ENCODE results near the gene SPTBN1. TPM values are rescaled to one million over a fixed set of nuclear protein-coding genes. Genes with fewer than 3 reads are reported as not detected.

Gene SPTBN1
- total RNA-seq, 1 donor from 2014 or later = 391 TPM

DNA sequence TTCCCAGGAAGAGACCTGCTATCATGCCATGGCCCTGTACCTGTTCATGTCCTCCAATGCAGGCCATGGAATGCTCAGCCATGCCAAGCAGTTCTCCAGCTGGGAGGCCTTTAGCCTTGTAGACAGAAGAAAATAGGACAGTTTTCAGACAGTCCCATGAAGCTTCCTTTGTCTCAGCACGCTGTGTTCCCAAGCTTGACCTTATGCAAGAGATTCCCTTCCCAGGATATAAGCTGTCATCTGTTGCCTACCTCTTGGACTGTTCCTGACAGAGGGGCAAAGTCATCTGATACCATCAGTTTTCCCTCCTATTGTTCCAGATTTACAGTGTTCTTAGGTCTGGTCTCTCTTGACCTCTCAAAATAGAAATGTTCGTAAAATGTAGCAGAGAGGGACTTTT lies 170.8 kb downstream of the SPTBN1 start:
- ATAC-seq (ENCODE audit: poor library complexity) = no peak
- DNase-seq = no peak
- intact Hi-C loops (cut with DNase I) = no loop called here

DNA sequence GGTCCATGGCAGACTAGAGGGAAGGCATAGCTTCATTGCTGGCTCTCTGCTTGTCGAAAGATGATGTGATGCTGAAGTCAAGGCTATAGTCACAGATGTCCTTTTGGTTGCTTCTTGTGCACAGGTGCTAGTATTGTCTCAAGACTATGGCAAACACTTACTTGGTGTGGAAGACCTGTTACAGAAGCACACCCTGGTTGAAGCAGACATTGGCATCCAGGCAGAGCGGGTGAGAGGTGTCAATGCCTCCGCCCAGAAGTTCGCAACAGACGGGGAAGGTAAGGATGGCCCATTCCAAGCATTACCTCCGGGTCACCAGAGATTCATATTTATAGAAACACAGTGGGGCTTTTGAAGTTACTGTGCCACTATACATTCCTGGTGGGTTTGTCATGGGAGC lies 171.8 kb downstream of the SPTBN1 start:
- intact Hi-C loops (cut with DNase I) = no loop called here
- ATAC-seq (ENCODE audit: poor library complexity) (no peak), DNase-seq (no peak)

DNA sequence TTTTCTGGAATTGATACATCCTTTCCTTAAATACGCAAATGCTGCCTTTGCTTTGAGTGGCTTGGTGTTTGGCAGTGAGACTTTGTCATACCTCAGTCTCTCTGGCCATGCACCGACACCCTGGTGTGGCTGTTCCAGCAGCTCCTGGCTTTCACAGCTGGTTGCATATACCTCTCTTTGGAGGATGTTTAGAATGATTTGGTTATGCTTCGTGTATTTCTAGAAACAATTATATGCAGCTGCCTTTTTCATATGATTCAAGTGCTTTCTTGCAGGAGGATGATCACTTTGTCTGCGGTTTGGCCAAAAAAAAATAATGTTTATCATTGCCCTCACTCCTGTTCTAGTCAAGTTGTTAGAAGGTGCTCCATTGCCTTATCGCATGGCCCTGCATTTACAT lies 172.3 kb downstream of the SPTBN1 start:
- no peak for ATAC-seq (ENCODE audit: poor library complexity)
- no peak for DNase-seq
- intact Hi-C loops (cut with DNase I) = no loop called here

DNA sequence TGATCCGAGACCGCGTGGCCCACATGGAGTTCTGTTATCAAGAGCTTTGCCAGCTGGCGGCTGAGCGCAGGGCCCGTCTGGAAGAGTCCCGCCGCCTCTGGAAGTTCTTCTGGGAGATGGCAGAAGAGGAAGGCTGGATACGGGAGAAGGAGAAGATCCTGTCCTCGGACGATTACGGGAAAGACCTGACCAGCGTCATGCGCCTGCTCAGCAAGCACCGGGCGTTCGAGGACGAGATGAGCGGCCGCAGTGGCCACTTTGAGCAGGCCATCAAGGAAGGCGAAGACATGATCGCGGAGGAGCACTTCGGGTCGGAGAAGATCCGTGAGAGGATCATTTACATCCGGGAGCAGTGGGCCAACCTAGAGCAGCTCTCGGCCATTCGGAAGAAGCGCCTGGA lies 172.8 kb downstream of the SPTBN1 start:
- no peak for DNase-seq
- intact Hi-C loops (cut with DNase I) = no loop called here
- ATAC-seq (ENCODE audit: poor library complexity) = no peak

DNA sequence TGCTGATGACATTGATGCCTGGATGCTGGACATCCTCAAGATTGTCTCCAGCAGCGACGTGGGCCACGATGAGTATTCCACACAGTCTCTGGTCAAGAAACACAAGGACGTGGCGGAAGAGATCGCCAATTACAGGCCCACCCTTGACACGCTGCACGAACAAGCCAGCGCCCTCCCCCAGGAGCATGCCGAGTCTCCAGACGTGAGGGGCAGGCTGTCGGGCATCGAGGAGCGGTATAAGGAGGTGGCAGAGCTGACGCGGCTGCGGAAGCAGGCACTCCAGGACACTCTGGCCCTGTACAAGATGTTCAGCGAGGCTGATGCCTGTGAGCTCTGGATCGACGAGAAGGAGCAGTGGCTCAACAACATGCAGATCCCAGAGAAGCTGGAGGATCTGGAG lies 173.3 kb downstream of the SPTBN1 start:
- intact Hi-C loops (cut with DNase I) = no loop called here
- DNase-seq = no peak
- ATAC-seq (ENCODE audit: poor library complexity) = no peak

DNA sequence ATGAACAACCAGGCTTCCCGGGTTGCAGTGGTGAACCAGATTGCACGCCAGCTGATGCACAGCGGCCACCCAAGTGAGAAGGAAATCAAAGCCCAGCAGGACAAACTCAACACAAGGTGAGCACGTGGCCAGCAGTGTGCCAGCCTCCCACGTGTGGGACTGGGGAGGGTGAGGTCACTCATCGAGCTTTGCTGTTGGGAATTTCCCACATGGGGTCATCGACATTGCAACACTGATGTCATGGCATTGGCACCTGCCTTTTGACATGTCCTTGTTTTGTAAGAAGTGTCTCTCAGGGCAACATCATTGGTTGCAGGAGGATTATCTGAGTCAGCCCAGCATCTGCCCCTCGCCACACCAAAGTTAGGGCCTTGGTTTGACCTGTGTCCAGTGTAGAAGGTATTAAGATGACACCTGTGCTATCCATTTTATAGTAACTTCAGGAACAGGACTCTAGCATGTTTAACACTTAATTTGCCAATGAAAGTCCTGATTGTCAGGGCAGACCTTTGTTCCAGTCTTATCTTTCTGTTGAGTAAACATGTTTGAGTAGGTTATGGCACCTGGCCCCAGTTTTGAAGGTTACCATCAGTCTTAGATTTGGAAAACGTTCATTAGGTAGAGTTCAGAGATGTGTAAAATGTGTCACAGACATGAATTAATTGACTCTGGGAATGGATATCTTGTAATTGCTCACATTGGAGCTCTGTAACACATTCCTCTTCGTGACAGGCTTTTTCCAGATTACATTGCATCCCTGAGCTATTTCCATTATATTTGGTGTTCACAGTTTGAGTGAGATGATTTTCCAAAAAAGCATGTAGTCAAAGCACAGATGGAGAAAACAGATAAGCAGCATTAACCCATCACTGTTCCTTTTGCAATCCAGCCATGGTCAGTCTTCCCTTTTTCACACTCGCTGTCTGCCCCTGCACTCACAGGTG lies 174.1 kb downstream of the SPTBN1 start:
- peak; percentile 69 for DNase-seq
- peak; percentile 55 for ATAC-seq (ENCODE audit: poor library complexity)
- intact Hi-C loops (cut with DNase I) = loop anchor here (10.0 kb wide), 2 partner anchors 105 to 175 kb away; partner anchors contain the start of gene SPTBN1

DNA sequence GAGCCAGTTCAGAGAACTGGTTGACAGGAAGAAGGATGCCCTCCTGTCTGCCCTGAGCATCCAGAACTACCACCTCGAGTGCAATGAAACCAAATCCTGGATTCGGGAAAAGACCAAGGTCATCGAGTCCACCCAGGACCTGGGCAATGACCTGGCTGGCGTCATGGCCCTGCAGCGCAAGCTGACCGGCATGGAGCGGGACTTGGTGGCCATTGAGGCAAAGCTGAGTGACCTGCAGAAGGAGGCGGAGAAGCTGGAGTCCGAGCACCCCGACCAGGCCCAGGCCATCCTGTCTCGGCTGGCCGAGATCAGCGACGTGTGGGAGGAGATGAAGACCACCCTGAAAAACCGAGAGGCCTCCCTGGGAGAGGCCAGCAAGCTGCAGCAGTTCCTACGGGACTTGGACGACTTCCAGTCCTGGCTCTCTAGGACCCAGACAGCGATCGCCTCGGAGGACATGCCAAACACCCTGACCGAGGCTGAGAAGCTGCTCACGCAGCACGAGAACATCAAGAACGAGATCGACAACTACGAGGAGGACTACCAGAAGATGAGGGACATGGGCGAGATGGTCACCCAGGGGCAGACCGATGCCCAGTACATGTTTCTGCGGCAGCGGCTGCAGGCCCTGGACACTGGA lies 174.9 kb downstream of the SPTBN1 start:
- ATAC-seq (ENCODE audit: poor library complexity) (peak; percentile 42), DNase-seq (peak; percentile 55)
- intact Hi-C loops (cut with DNase I) = loop anchor here (10.0 kb wide), 2 partner anchors 106 to 176 kb away; partner anchors contain the start of gene SPTBN1

DNA sequence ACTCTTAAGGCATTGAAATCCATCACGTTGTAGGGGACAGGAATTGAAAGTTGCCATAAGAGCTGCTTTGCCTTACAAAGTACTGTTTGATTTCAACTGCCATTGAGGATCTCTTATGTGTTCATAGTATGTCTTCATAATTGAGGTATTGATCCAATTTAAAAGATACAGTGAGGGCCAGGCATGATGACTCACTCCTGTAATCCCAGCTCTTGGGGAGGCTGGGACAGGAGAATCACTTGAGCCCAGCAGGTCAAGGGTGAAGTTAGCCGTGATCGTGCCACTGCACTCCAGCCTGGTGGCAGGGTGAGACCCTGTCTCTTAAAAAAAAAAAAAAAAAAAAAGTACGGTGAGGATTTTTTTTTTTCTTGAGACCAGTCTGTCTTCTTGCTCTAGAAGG lies 175.6 kb downstream of the SPTBN1 start:
- ATAC-seq (ENCODE audit: poor library complexity) (no peak), DNase-seq (no peak)
- intact Hi-C loops (cut with DNase I) = loop anchor here (10.0 kb wide), 2 partner anchors 107 to 177 kb away; partner anchors contain the start of gene SPTBN1

DNA sequence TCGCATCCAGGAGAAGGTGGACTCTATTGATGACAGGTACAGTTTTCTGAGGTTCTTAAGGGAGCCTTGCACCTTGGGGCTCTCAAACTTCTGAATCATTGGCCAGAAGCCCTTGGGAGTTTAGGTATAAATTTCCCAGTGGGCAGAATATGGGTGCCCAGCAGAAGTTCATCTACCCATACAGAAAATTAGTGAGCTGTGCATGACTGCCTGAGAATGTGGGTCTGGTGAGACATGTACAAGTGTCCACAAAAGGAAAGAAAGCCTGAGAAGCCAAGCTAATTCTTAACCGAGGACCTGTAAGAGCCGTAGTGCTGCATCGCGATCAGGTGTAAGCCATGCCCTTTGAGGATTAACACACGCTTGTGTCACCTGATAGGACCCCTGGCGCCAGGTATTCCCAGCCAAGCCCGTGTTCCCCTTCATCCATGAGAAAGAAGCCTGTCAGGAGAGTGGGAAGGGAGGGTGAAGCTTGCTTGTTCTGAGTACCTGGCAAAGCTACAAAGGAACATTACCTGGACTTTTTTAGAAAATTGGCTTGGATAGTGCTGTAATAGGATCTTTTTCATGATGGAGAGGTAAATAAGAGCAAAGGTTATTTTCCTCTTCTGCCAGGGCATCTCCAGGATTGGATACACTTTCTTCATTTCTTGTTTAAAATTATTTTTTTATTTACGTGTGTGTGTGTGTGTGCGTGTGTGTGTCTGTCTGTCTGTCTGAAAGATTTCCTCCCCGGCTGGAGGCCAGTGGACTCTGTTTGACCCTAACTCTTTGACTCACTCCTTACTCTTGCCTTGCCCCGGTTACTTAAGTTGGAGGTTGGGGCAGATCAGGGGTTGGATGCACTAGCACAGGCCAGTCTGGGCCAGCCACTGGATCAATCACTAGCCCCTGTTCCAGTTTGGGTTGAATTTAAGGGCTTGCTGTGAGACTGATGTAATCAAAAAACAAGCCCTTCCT lies 176.9 kb downstream of the SPTBN1 start:
- DNase-seq (no peak), ATAC-seq (ENCODE audit: poor library complexity) (no peak)
- intact Hi-C loops (cut with DNase I) = loop anchor here (10.0 kb wide), 2 partner anchors 108 to 178 kb away; partner anchors contain the start of gene SPTBN1

DNA sequence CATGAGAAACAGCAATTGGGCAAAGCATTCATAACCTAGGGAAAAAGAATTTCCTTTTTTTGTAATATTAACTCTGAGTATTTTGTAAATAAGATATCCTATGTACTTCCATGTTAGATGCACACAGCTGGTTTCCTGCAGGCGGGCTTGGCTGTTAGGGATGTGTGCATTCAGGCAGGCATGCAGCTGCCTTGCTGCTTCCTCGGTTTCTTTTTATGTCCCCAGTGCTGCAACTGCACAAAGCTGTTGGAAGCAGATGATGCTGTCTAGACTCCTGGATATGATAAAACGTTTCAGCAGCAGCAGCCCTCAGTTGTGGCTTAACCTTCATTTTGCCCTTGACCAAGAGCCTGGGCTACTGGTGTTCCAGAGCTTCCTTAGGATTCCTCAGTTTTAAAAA lies 177.9 kb downstream of the SPTBN1 start:
- intact Hi-C loops (cut with DNase I) = loop anchor here (10.0 kb wide), 2 partner anchors 109 to 179 kb away; partner anchors contain the start of gene SPTBN1
- DNase-seq (no peak), ATAC-seq (ENCODE audit: poor library complexity) (no peak)

DNA sequence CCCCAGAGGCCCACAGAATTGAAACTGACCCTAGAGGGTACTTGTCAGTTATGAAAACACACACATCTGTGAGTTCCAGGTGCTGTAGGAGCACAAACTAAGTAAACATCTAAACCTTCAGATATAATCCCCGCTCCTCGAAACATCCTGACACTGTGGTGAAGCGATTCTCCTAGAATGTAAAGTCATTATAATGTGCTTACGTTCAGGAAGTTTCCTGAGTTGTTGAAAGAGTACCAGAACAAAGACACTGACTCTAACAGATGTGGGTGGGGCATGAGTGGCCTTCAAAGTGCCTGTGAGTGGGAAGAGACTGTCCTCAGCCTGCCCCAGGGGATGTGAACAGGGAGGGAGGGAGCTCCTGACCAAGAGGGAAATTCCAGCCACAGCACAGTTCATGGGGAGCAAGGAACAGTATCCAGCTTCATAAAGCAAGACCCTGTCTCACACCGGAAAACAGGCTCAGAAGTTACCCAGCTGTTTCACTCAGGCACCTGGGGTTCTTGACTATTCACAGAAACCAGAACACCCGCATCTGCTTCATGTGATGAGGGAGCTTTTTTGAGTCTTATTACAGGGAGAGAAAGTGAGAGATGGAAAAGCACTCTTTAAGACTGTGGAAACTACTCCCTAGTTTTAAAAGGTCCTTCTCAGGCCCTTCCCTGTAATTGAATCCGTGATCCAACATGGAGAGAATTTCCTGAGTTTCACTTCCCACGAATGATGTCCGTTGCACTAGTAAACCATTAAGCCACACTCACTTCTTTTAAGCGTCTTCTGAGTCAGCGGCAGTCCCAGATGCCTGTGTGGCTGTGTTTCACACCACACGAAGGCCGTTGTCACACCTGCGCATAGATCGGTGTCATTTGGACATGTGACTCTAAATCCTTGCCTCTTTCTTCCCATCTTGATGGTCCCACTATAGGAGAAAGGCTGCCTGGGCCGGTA lies 178.7 kb downstream of the SPTBN1 start:
- DNase-seq (peak; percentile 59), ATAC-seq (ENCODE audit: poor library complexity) (peak; percentile 48)
- intact Hi-C loops (cut with DNase I) = loop anchor here (10.0 kb wide), 2 partner anchors 110 to 180 kb away; partner anchors contain the start of gene SPTBN1

DNA sequence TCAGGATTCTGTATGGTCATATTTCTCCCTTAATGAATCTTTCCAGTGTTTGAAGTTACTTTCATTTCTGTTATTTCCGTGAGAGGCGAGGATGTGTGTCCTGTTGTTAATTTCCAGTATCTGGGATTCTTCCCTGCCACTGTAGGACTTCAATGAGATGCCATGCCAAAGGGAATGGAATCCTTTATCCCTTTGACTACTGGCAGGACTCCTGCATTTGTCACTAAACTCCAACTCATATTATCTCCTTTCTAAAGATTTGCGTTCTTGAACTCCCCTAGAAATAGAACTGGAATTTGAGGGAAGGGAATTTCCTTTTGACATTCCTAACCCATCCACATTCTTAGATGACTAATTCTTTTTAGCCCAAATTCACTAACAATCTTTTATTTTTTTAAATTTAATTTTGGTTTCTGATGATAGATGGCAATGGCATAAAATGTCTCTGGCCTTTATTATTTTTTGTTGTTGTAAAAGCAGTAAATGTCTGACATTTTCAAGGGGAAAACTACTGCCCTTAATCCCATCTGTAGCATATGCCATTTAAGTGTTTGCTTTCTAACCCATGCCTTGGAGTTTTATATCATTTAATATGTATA lies 179.5 kb downstream of the SPTBN1 start:
- DNase-seq (no peak), ATAC-seq (ENCODE audit: poor library complexity) (peak; percentile 51)
- intact Hi-C loops (cut with DNase I) = loop anchor here (10.0 kb wide), 2 partner anchors 111 to 181 kb away; partner anchors contain the start of gene SPTBN1

DNA sequence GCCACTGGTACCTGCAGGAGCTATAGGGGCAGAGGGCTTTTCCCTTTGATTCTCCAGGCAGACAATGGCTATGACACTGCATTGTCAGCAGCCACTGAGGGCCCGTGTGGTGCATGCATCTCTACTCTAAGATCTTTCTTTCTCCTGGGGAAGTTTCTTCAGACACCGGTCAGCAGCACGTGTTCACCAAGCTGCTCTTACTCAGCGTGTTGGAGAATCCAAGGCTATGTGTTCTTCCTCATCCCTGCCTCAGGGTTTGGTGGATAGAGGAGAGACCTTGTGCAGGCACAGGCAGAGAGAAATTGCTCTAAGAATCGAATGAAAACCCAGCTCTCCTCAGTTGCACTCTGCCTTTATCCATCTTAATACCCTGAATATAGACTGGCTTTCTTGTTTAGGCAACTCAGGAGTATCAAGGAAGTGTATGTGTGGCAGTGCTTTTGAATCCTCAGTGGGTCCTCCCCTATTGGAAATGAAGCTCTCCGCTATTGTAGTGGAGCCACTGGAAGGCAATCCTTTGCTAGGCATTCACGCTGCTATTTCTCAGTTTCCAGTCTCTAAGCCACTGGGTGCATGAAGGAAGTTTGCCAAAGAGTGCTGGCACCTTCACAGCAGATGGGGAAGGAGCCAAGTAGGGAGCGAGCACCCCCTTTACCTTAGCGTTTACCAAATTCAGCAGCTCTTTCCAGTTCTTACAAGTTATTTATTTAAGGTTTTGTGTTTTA lies 180.4 kb downstream of the SPTBN1 start:
- intact Hi-C loops (cut with DNase I) = loop anchor here (10.0 kb wide), 2 partner anchors 112 to 182 kb away; partner anchors contain the start of gene SPTBN1
- no peak for ATAC-seq (ENCODE audit: poor library complexity)

DNA sequence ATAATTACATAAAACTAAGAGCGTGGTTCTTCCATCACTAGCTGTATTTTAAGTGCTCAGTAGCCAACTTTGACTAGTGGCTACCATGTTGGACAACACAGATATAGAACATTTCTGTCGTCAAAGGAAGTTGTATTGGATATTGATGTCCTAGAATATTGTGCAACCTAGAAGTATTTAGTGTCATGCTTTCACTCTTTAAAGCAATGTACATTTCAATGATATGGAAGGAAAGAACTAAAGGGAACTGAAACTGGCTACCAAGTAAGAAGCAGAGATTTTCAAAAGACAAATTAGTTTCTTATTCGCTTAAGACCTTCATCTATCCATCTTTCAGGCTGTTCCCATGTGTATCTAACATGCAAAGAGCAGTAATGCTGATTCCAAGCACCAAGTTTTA lies 182.0 kb downstream of the SPTBN1 start:
- DNase-seq = no peak
- ATAC-seq (ENCODE audit: poor library complexity) = no peak
- intact Hi-C loops (cut with DNase I) = loop anchor here (10.0 kb wide), 2 partner anchors 113 to 183 kb away; partner anchors contain the start of gene SPTBN1

More for the DNA sequence above, 180.4 kb downstream of the SPTBN1 start:
- DNase-seq = no peak

DNA sequence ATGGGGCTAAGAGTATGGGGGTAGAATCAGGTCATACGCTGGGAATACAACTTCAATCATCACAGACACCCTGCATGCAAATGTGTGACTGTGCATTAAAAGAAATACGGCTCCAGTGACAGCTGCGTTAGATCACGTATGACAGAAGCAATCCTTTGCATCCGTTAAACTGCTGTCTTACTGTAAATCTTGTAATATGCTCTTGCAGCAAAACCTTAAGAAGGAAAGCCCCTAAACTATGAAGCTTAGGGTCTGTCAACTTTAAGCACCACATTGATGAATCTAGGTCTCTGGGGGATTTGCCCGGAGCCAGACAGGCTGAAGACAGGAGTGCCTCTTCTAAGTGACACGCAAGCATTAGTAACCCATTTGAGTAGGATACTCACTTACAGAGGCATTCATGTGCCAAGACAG lies 182.7 kb downstream of the SPTBN1 start:
- intact Hi-C loops (cut with DNase I) = loop anchor here (10.0 kb wide), 2 partner anchors 114 to 184 kb away; partner anchors contain the start of gene SPTBN1
- ATAC-seq (ENCODE audit: poor library complexity) (no peak), DNase-seq (no peak)

DNA sequence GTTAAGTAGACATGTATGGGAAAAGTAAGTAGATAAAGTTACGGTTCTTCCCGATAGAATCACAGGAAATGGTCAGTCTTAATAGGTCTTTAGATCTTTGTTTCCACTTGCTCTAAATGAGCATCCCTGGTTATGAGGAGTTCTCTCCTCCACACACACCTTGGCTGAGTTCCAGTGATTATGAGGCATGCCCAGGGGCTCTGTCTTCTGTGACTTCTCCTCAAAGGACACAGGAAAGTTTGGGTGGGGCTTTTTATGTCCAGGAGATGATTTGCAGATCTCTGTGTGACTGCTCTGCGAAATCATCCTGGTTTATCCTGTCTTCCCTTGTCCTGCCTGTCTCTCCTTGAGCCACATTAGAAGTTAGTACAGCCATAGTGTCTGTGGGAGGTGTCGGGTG lies 183.5 kb downstream of the SPTBN1 start:
- ATAC-seq (ENCODE audit: poor library complexity) (no peak), DNase-seq (no peak)
- intact Hi-C loops (cut with DNase I) = loop anchor here (10.0 kb wide), 2 partner anchors 115 to 185 kb away; partner anchors contain the start of gene SPTBN1
